Gastroesophageal sphincter (tissue), 3 donors: Measurements from ENCODE around the gene CARTPT.

Source experiments
- POLR2A ChIP-seq, 2 donors: fragments of 450-650 bp; IDR thresholded peaks; one replicate each; pipeline ENCODE4 v1.6.1; 2017; ENCODE audit warnings: antibody characterized with exemption in 2 of 2, mild to moderate bottlenecking in 2 of 2, moderate library complexity in 1 of 2
- TF ChIP-seq, protein P1 (sequence below), 4 experiments: fragments of 200-600 bp in 2 of 4; fragments of 450-650 bp in 2 of 4; sonication (generic) in 1 of 4; IDR thresholded peaks; one replicate each; pipeline ENCODE4 v1.5.1; 2017 to 2019; ENCODE audit warnings: antibody characterized with exemption in 4 of 4, mild to moderate bottlenecking in 2 of 4, moderate library complexity in 2 of 4

DNA sequence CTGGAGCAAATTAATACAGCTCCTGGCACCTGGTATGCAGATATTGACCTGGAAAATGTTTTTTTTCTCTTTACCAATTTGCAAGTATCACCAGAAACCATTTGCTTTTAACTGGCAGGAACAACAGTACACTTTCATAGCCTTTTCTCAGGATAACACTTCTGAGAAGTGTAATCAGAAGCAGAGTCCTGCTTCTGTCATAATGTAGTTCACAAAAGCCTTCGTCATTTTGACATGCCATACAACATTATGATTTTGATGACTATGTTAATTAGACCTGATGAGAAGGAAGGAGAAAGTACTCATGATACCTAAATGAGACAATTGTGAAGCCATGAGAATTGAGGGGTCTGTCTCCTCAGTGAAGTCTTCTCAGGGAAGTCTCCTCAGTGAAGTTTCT lies 41.1 kb upstream of the CARTPT start:
- TF ChIP-seq, protein P1, sequence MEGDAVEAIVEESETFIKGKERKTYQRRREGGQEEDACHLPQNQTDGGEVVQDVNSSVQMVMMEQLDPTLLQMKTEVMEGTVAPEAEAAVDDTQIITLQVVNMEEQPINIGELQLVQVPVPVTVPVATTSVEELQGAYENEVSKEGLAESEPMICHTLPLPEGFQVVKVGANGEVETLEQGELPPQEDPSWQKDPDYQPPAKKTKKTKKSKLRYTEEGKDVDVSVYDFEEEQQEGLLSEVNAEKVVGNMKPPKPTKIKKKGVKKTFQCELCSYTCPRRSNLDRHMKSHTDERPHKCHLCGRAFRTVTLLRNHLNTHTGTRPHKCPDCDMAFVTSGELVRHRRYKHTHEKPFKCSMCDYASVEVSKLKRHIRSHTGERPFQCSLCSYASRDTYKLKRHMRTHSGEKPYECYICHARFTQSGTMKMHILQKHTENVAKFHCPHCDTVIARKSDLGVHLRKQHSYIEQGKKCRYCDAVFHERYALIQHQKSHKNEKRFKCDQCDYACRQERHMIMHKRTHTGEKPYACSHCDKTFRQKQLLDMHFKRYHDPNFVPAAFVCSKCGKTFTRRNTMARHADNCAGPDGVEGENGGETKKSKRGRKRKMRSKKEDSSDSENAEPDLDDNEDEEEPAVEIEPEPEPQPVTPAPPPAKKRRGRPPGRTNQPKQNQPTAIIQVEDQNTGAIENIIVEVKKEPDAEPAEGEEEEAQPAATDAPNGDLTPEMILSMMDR (IDR thresholded peaks at IDR 0.05) = no peak
- TF ChIP-seq POLR2A (IDR thresholded peaks at IDR 0.05) = no peak
